ENCODE results near the gene HSPA12B. TPM values are rescaled to one million over a fixed set of nuclear protein-coding genes. Genes with fewer than 3 reads are reported as not detected.

Gene HSPA12B
- total and polyA plus RNA-seq, 9 of the 15 experiments (the other 6 are each of a cell fraction or from before 2014, with no cell fraction given): 0.03 to 0.07 TPM; not detected in 7

GRCh38 chr20:3800878-3801260 lies 68.4 kb downstream of the HSPA12B start:
- Histone ChIP-seq H3K9me3 (replicated peaks; ENCODE audit: control insufficient read depth, insufficient read depth, low read depth, low read length) (no peaks in the 10 kb centered on the region), H3K79me2 (ENCODE audit: control insufficient read depth, insufficient read depth, low read length) (peaks cover 12% of the 10 kb centered on the region; the same call in 2 of the 3 replicates), H3K27me3 (ENCODE audit: control insufficient read depth in 2 of 2, insufficient read depth in 2 of 2, low read length in 2 of 2) (no peaks in the 10 kb centered on the region), H2AFZ (ENCODE audit: low read depth, low read length) (no peak overlapping the region), H3K4me3 (no peak overlapping the region), H3K4me1 (replicated peaks in 1 of 2; ENCODE audit: control insufficient read depth in 2 of 2, insufficient read depth in 2 of 2, low read length in 2 of 2) (peaks cover 19 to 42% of the 10 kb centered on the region in 2 experiments; a peak in 4 of 5 replicates), H3K4me2 (ENCODE audit: insufficient read depth, low read length) (no peak overlapping the region), H4K20me1 (replicated peaks; ENCODE audit: control insufficient read depth, insufficient read depth, low read length) (no peaks in the 10 kb centered on the region), H3K27ac (ENCODE audit: extremely low read depth, low read depth, low read length) (no peak overlapping the region), H3K9me1 (ENCODE audit: control insufficient read depth, insufficient read depth, low read length) (no peaks in the 10 kb centered on the region), H3K36me3 (ENCODE audit: control insufficient read depth, insufficient read depth, low read length) (peaks cover 67% of the 10 kb centered on the region; the same call in 2 of the 3 replicates), H3K9ac (ENCODE audit: insufficient read depth in 1 of 2, low read depth in 2 of 2, low read length in 2 of 2) (no peak overlapping the region)
- no TSS peak for BruUV-seq (replicated peaks)
- intact Hi-C loops (cut with micrococcal nuclease) (no loop called here), in situ Hi-C loops (cut with MboI) (no loop called here)
- 96% methylated on average over 2 of the region's 8 CpGs for WGBS (ENCODE audit: insufficient coverage, low coverage, missing lambda C conversion rate)
- ChIA-PET POLR2A (interaction anchor here (0.7 to 1.6 kb wide), 3 partner anchors 11 to 60 kb away, joined by 3 to 6 read pairs (median 4); partner anchors contain the start of gene AP5S1), CTCF (ENCODE audit: low intra/inter-chr PET ratio) (no interaction called here)
- ATAC-seq: no peak
- FAIRE-seq: no peak
- DNase-seq (ENCODE audit: extremely low read depth in 1 of 4, low spot score in 3 of 4): no peak
- no peak for TF ChIP-seq PRPF4 (IDR thresholded peaks at IDR 0.05; ENCODE audit: insufficient read depth, low read depth, low read length, poor library complexity, severe bottlenecking)
- no peak for TF ChIP-seq MXI1 (IDR thresholded peaks at IDR 0.05; ENCODE audit: low read depth, low read length)
- no peak for TF ChIP-seq SLC30A9 (CRISPR knock-in tag; IDR thresholded peaks at IDR 0.05)
- TF ChIP-seq RBM22 (IDR thresholded peaks at IDR 0.05; ENCODE audit: low read depth, low read length, poor library complexity, severe bottlenecking): no peak
- no peak for TF ChIP-seq JUNB (CRISPR knock-in tag; conservative IDR thresholded peaks at IDR 0.05)
- no peak for TF ChIP-seq U2AF2 (optimal IDR thresholded peaks at IDR 0.05; ENCODE audit: low read depth, low read length)
- no peak for TF ChIP-seq GMEB1 (CRISPR knock-in tag; IDR thresholded peaks at IDR 0.05)
- TF ChIP-seq TFAM (CRISPR knock-in tag; conservative IDR thresholded peaks at IDR 0.05): no peak
- TF ChIP-seq ZNF263 (CRISPR knock-in tag; IDR thresholded peaks at IDR 0.05; ENCODE audit: borderline replicate concordance): no peak
- TF ChIP-seq UBTF (IDR thresholded peaks at IDR 0.05; ENCODE audit: borderline replicate concordance in 1 of 2, low read depth in 2 of 2, low read length in 2 of 2): no peak
- no peak for TF ChIP-seq E2F3 (CRISPR knock-in tag; IDR thresholded peaks at IDR 0.05)
- TF ChIP-seq FOXJ3 (CRISPR knock-in tag; IDR thresholded peaks at IDR 0.05): no peak
- TF ChIP-seq HCFC1 (IDR thresholded peaks at IDR 0.05; ENCODE audit: low read depth, low read length): no peak
- TF ChIP-seq NR1H2 (CRISPR knock-in tag; IDR thresholded peaks at IDR 0.05): no peak
- no peak for TF ChIP-seq ATF3 (IDR thresholded peaks at IDR 0.05)
- TF ChIP-seq ATF3 (CRISPR knock-in tag; conservative IDR thresholded peaks at IDR 0.05): no peak

All from K562 (cell line).